KOPT-K1 (cell line): ENCODE data around the gene SNRPA.

ENCODE experiments used
- H3K27ac ChIP-seq: fragments of 200-600 bp; sonication (generic); 2 replicates; pipeline ENCODE4 v1.5.1; 2016; ENCODE audit warnings: antibody characterized with exemption, mild to moderate bottlenecking, low read depth, low read length; ENCODE audit not compliant: poor library complexity, severe bottlenecking
- H3K36me3 ChIP-seq: fragments of 200-600 bp; sonication (generic); 2 replicates; pipeline ENCODE4 v1.5.1; 2017; ENCODE audit warnings: antibody characterized with exemption, mild to moderate bottlenecking, low read length, moderate library complexity; ENCODE audit not compliant: insufficient read depth
- H3K9me3 ChIP-seq: fragments of 200-600 bp; sonication (generic); 2 replicates; pipeline ENCODE4 v1.5.1; 2017; ENCODE audit warnings: antibody characterized with exemption, low read length, mild to moderate bottlenecking; ENCODE audit not compliant: insufficient read depth, poor library complexity, severe bottlenecking

The SNRPA gene

DNA sequence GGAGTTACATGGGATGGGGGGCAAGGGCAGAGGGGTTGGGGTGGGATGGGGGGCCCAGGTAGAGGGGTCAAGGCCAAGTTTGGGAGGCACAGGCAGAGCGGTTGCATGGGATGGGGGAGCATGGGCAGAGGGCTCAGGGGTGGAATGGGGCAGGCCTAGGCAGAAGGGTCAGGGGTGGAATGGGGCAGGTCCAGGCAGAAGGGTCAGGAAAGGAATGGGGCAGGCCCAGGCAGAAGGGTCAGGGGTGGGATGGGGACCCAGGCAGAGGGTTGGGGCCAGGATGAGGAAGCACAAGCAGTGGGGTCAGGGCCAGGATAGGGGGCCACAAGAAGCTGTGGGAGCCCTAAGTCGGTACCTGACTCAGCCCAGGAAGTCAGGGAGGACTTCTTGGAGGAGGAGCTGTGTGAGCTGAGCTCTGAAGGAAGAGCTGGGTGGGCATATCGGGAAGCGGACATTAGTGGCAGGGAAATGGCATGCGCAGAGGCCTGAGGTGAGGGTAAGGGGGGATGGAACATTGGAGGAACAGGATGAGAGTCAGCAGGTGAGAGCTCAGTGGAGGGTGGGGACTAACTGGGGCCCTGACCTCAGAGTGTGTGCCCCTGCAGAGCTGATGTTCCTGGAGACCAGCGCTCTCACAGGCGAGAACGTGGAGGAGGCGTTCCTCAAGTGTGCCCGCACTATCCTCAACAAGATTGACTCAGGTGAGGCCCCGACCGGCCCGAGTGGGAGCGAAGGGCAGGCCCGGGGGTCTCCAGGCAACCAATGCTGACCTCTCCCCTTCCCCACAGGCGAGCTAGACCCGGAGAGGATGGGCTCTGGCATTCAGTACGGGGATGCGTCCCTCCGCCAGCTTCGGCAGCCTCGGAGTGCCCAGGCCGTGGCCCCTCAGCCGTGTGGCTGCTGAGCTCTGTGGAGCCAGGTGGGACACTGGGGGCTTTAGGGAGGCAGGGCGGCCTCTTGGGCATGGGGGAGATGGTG lies 35.3 kb downstream of the SNRPA start:
- H3K27ac ChIP-seq = no peak overlapping the region
- peaks cover 8% of the 10 kb centered on the region; the same call in 1 of the 2 replicates for H3K36me3 ChIP-seq
- H3K9me3 ChIP-seq = no peaks in the 10 kb centered on the region

DNA sequence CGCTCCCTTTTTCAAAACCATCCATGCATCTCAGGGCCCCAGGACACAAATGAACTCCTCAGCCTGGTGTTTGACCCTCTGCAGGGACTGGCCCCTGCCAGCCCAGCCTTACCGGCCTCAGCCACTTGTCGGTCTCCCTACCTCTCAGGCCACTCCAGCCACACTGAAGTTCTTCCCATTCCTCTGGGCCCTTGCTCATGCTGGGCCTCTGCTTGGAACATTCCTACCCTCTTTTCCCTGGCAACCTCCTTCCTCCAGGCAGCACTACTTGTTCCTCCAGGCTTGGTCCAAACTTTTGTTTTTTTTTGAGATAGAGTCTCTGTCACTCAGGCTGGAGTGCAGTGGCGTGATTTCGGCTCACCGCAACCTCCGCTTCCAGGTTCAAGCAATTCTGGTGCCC lies 40.3 kb downstream of the SNRPA start:
- Histone ChIP-seq H3K27ac (no peak overlapping the region), H3K9me3 (no peaks in the 10 kb centered on the region), H3K36me3 (peaks cover 8% of the 10 kb centered on the region; the same call in 1 of the 2 replicates)

DNA sequence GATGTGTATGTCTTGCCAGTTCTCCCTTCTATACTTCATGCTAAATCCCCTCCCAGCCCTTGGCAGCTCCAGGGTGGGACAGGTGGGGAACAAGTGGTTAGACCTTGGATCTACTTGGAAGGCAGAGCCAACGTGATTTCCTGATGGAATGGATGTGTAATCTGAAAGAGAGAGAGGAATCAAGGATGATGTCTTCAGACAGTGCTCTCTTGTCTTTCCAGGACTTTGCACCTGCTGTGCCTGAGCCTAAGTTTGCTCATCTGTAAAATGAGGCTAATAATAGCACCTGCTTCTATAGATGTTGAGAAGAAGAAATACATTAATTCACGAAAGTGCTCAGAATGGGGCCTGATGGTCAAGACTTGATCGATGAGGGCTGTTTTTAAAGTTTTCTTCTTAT lies 41.0 kb downstream of the SNRPA start:
- no peak overlapping the region for H3K27ac ChIP-seq
- H3K36me3 ChIP-seq = peaks cover 8% of the 10 kb centered on the region; the same call in 1 of the 2 replicates
- no peaks in the 10 kb centered on the region for H3K9me3 ChIP-seq

DNA sequence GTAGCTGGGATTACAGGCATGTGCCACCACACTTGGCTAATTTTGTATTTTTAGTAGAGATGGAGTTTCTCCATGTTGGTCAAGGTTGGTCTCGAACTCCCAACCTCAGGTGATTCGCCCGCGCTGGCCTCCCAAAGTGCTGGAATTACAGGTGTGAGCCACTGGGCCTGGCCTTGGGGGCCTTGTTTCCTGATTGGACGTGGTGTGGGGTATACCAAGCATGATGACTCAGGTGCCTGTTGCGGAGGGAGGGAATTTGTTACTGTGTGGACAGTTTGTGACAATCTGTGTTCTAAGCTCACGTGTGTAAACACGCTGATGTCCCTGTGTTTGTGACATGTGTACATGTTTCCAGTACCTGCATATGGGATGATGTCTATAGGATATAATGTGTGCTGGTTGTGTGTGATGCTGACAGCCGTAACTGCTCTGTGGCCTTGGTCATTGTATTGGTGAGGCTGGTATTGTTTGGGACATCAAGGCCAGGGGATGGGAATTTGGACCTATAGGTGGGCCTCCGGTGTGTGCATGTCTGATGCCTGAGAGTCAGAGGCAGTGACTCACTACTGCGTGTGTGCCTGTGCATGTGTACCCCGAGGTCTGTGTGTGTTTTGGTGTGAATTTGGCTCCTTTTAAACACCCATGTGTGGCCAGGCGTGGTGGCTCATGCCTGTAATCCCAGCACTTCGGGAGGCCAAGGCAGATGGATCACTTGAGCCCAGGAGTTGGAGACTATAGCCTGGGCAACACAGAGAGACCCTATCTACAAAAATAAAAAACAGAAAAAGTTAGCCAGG lies 46.4 kb downstream of the SNRPA start:
- Histone ChIP-seq H3K9me3 (no peaks in the 10 kb centered on the region), H3K36me3 (peaks cover 17% of the 10 kb centered on the region), H3K27ac (peak overlapping the region; percentile 86)

DNA sequence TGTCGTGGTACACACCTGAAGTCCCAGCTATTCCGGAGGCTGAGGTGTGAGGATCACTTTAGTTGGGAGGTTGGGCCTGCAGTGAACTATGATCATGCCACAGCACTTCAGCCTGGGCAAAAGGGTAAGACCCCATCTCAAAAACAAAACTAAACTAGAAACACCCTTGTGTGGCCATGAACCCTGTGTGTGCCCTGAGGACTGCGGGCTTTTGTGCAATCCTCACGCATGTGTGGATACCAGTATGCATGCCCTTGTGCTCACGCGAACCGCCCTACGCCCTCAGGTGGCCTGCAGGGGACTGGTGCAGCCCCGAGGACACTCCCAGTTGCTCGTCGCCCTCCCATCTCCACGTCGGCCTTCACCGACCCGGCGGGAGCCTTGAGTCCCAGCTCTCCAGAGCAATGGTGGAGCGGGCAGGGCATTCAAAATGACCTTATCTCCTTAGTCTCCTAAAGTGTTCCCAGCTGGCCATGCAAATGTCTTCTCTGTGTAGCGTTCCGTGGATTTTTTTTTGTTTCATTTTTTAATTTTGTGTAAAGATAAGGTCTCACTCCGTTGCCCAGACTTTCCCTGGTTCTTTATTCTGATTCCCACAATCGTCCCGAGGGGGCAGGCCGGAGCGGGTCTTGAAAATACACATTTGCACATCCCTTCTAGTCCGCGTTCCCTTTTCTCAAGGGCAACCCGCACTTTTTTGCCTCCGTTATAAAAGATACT lies 47.1 kb downstream of the SNRPA start:
- Histone ChIP-seq H3K36me3 (peaks cover 25% of the 10 kb centered on the region), H3K9me3 (no peaks in the 10 kb centered on the region), H3K27ac (peak overlapping the region; percentile 86)

DNA sequence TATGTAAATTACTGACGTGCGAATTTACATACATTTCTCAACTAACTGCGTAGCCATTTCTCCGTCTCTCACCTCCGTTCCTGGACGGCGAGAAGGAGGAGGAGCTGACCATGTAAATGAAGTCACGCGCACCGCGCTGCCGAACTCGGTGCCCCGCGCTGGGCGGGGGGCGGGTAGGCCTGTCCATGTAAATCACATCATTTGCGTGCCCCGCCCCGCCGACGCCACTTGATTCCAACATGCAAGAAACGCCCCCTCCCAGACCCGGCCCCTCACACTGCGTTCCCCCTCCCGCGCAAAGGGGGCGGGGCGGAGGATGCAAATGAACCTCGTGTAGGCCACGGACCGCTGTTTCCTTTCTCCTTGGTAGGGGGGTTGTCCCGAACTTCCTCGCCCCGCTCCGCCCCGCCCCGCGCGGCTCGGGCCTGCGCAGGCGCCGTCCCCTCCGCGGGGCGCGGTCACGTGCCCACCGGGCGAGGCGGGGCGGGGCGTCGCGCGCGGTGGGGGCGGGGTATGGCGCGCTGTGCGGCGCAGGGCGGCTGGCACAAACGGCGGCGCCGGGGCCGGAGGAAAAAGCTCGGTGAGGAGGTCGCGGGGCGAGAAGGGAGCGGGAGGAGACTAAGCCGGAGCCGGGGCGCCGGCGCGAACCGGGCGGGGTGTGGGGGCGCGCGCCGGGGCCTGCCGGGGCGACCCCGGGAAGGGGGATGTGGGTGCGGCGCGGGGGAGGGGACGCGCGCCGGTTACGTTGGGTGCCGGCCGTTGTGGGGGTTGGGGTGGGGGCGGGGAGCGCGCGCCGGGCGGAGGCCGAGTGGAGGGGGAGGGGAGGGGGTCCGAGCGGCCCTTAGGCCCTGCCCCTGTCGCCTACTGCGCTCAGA lies 47.9 kb downstream of the SNRPA start, which contains the start of gene EGLN2:
Gene EGLN2 (plus strand): TSS at position 509 of the 875 bp plus-strand sequence. CDS start 1,382 bp downstream, outside the sequence.
- Histone ChIP-seq H3K9me3 (no peaks in the 10 kb centered on the region), H3K27ac (peak within 1 kb of the TSS; percentile 86)

DNA sequence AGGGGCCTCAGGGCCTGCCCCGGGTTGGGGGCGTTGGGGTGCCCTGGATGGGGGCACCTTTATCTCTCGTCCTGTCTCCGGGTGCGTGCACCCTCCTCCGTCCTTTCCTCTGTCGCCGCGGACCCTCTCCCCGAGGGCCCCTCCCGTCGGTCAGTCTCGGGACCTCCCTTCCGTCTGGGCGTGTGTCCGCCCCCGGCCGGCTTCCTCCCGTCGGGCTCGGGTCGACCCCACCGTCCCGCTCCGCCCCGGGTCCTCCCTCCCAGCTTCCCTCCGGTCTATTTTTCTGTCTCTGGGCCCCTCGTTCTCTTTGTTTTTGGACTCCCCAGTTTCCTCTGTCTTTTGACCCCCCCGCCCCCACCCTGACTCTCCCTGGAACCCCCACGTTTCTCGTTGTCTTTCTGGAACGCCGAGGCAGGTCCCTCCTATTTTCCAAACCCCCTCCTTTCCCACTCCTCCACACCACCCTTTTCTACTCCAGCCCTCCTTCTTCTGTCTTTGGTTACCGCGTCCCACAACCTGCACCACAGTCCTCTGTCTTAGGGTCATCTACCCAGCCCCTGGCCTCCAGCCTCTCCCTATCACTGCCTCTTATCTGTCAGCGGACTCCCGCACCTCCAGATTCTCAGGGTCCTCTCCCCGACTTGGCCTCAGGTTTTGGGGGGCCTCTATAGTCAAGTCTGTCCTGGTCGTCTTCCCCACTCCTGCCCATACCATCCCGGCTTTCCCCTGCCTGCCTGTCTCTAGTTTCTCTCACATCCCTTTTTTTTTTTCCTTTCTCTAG lies 48.7 kb downstream of the SNRPA start:
- Histone ChIP-seq H3K36me3 (peaks cover 41% of the 10 kb centered on the region), H3K27ac (peak overlapping the region; percentile 86), H3K9me3 (no peaks in the 10 kb centered on the region)

More for the DNA sequence above, 47.9 kb downstream of the SNRPA start, which contains the start of gene EGLN2:
- H3K36me3 ChIP-seq = peaks cover 33% of the 10 kb centered on the region

DNA sequence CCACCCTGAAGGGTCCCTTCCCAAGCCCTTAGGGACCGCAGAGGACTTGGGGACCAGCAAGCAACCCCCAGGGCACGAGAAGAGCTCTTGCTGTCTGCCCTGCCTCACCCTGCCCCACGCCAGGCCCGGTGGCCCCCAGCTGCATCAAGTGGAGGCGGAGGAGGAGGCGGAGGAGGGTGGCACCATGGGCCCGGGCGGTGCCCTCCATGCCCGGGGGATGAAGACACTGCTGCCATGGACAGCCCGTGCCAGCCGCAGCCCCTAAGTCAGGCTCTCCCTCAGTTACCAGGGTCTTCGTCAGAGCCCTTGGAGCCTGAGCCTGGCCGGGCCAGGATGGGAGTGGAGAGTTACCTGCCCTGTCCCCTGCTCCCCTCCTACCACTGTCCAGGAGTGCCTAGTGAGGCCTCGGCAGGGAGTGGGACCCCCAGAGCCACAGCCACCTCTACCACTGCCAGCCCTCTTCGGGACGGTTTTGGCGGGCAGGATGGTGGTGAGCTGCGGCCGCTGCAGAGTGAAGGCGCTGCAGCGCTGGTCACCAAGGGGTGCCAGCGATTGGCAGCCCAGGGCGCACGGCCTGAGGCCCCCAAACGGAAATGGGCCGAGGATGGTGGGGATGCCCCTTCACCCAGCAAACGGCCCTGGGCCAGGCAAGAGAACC lies 49.5 kb downstream of the SNRPA start:
- peaks cover 48% of the 10 kb centered on the region for H3K36me3 ChIP-seq
- peak overlapping the region; percentile 86 for H3K27ac ChIP-seq
- H3K9me3 ChIP-seq = no peaks in the 10 kb centered on the region

DNA sequence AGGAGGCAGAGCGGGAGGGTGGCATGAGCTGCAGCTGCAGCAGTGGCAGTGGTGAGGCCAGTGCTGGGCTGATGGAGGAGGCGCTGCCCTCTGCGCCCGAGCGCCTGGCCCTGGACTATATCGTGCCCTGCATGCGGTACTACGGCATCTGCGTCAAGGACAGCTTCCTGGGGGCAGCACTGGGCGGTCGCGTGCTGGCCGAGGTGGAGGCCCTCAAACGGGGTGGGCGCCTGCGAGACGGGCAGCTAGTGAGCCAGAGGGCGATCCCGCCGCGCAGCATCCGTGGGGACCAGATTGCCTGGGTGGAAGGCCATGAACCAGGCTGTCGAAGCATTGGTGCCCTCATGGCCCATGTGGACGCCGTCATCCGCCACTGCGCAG lies 50.0 kb downstream of the SNRPA start:
- H3K36me3 ChIP-seq = peaks cover 53% of the 10 kb centered on the region
- H3K9me3 ChIP-seq = no peaks in the 10 kb centered on the region
- H3K27ac ChIP-seq = peak overlapping the region; percentile 86

DNA sequence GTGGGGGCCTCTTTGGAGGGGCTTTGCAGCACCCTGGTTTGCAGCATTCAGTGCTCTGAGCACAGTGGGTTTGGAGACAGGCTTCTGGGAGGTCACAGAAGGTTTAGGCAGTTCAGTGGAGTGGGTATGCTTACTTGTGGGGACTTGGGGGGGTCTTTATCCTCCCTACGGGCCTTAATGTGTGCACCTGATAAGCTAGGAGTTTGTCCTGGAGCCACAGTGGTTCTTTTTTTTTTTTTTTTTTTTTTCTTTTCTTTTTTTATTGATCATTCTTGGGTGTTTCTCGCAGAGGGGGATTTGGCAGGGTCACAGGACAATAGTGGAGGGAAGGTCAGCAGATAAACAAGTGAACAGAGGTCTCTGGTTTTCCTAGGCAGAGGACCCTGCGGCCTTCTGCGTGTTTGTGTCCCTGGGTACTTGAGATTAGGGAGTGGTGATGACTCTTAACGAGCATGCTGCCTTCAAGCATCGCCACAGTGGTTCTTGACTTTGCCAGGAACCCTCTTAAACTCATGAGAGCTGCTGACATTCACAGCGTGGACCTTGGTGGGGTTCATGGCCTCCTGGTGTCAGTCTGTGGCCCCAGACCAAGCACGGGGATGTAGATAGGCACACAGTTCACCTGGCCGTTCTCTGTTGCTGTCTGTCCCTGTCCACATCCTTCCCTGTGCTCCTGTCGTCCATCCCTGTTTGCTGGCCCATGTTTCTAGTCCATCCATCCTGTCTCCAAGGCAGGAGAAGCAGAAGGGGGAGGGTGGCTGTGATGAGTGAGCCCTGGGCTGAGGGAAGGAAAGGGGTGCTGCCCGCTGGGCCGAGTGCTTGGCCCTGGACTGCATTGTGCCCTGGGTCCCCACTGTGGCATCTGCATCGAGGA lies 50.7 kb downstream of the SNRPA start:
- Histone ChIP-seq H3K36me3 (peaks cover 60% of the 10 kb centered on the region), H3K27ac (peak overlapping the region; percentile 30)

DNA sequence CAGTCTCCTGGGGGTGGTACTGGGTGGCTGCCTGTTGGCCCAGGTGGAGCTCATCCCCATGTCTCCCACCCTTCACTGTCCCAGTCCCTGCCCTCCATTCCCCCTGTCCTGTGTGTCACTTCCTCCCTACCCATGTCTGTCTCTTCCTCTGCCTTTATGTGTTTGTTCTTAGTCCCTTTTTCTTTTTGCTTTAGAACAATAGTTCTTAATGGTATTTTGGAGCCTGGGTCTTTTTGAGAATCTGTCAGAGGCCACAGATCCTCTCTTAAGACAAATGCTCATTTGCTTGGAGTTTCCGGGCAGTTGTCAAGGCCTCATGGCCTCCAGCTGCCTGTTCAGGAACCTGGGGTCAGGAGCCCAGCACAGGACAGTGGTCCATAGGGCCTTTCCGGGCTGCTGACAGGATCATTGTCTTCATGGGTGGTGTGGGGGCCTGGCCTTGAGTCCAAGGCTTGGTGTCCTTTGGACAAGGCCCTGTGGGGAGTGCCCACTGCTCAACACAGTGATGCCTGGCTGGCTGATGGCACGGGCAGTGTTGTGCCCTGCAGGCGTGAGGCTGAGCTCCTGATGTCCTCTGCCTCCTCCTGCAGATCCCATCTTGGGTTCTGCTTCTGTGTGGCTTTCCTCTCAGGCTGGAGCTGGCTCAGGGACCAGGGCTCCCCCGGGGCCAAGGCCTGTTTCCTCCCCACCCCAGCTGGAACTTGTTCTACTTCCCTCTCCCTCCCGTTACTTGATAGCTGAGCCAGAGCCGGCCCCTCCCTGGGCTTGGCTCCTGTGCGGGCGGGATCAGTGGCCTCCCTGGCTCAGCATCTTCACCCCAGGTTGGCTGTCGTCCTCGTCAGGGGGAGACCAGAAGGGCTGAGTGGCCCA lies 51.5 kb downstream of the SNRPA start:
- Histone ChIP-seq H3K27ac (peak overlapping the region; percentile 30), H3K36me3 (peaks cover 69% of the 10 kb centered on the region), H3K9me3 (no peaks in the 10 kb centered on the region)

More for the DNA sequence above, 50.7 kb downstream of the SNRPA start:
- no peaks in the 10 kb centered on the region for H3K9me3 ChIP-seq
